Mesothelial cell of epicardium (in vitro differentiated cells): ENCODE data around the gene MOGAT2. TPM values are rescaled to one million over a fixed set of nuclear protein-coding genes. Genes with fewer than 3 reads are reported as not detected.

Experiments
- DNase-seq, 2 experiments: peaks; one replicate each; pipeline ENCODE4 v3.0.0; 2021; ENCODE audit warnings: low spot score in 2 of 2; ENCODE audit not compliant: unreplicated experiment in 2 of 2
- H3K27ac Mint-ChIP-seq: 2 replicates; pipeline ENCODE4 v1.8.0; 2021; ENCODE audit warnings: mixed read lengths
- H3K27me3 Mint-ChIP-seq: 2 replicates; pipeline ENCODE4 v1.8.0; 2021; ENCODE audit warnings: low read depth, mixed read lengths
- H3K36me3 Mint-ChIP-seq: 2 replicates; pipeline ENCODE4 v1.8.0; 2021; ENCODE audit warnings: mixed read lengths
- H3K4me1 Mint-ChIP-seq: 2 replicates; pipeline ENCODE4 v1.8.0; 2021; ENCODE audit warnings: mixed read lengths
- H3K4me3 Mint-ChIP-seq: 2 replicates; pipeline ENCODE4 v1.8.0; 2021; ENCODE audit warnings: mild to moderate bottlenecking, moderate library complexity, mixed read lengths
- H3K9me3 Mint-ChIP-seq: 2 replicates; pipeline ENCODE4 v1.8.0; 2021; ENCODE audit warnings: mixed read lengths
- CTCF ChIP-seq: fragments of 200-600 bp; sonication (generic); IDR thresholded peaks from one replicate; pipeline ENCODE4 v1.5.0; 2021; ENCODE audit warnings: antibody characterized with exemption; ENCODE audit not compliant: unreplicated experiment
- total RNA-seq: library from RNA; stranded (reverse); gene quantifications from 3 replicates; pipeline ENCODE4 v1.2.1, GENCODE V29; 2021

Gene MOGAT2
- total RNA-seq, 1 donor from 2014 or later = not detected

- peaks cover 53% of the 10 kb centered on the region for H3K27me3 Mint-ChIP-seq
- H3K4me3 Mint-ChIP-seq = peak overlapping the region; percentile 46
- H3K4me1 Mint-ChIP-seq = peaks cover 14% of the 10 kb centered on the region
- H3K9me3 Mint-ChIP-seq = no peaks in the 10 kb centered on the region
- H3K36me3 Mint-ChIP-seq = no peaks in the 10 kb centered on the region
- DNase-seq = no peak
- no peak overlapping the region for H3K27ac Mint-ChIP-seq
- no peak for TF ChIP-seq CTCF
These were observed 51.5 kb downstream of the MOGAT2 start for GRCh38 chr11:75768909-75769771.

GRCh38 chr11:75770102-75770501, 52.5 kb downstream of the MOGAT2 start:
- no peak overlapping the region for H3K4me3 Mint-ChIP-seq
- peaks cover 53% of the 10 kb centered on the region for H3K27me3 Mint-ChIP-seq
- H3K9me3 Mint-ChIP-seq = no peaks in the 10 kb centered on the region
- H3K27ac Mint-ChIP-seq = no peak overlapping the region
- no peak for TF ChIP-seq CTCF
- peaks cover 14% of the 10 kb centered on the region for H3K4me1 Mint-ChIP-seq
- no peaks in the 10 kb centered on the region for H3K36me3 Mint-ChIP-seq
- no peak for DNase-seq

GRCh38 chr11:75771646-75772410, 54.2 kb downstream of the MOGAT2 start:
- Mint-ChIP-seq H3K4me1 (peaks cover 14% of the 10 kb centered on the region), H3K27ac (no peak overlapping the region), H3K9me3 (no peaks in the 10 kb centered on the region), H3K27me3 (peaks cover 51% of the 10 kb centered on the region), H3K4me3 (no peak overlapping the region), H3K36me3 (no peaks in the 10 kb centered on the region)
- DNase-seq = no peak
- TF ChIP-seq CTCF = no peak

- no peak overlapping the region for H3K27ac Mint-ChIP-seq
- peaks cover 6% of the 10 kb centered on the region for H3K4me1 Mint-ChIP-seq
- H3K27me3 Mint-ChIP-seq = peaks cover 35% of the 10 kb centered on the region
- DNase-seq = no peak
- TF ChIP-seq CTCF = no peak
- H3K4me3 Mint-ChIP-seq = no peak overlapping the region
- H3K36me3 Mint-ChIP-seq = no peaks in the 10 kb centered on the region
- H3K9me3 Mint-ChIP-seq = no peaks in the 10 kb centered on the region
These were observed 56.1 kb downstream of the MOGAT2 start for GRCh38 chr11:75773595-75774353.

- Mint-ChIP-seq H3K4me3 (no peak overlapping the region), H3K27ac (no peak overlapping the region), H3K27me3 (peaks cover 23% of the 10 kb centered on the region), H3K36me3 (no peaks in the 10 kb centered on the region), H3K9me3 (no peaks in the 10 kb centered on the region), H3K4me1 (no peaks in the 10 kb centered on the region)
- TF ChIP-seq CTCF = no peak
- DNase-seq = no peak
These were observed 57.4 kb downstream of the MOGAT2 start for GRCh38 chr11:75775056-75775455.
